ENCODE measurements around the gene PSTPIP1. TPM values are rescaled to one million over a fixed set of nuclear protein-coding genes. Genes with fewer than 3 reads are reported as not detected.

PSTPIP1 gene
- total and polyA plus RNA-seq, 9 of the 15 experiments (the other 6 are each of a cell fraction or from before 2014, with no cell fraction given): not detected

- CTCF ChIA-PET (ENCODE audit: low intra/inter-chr PET ratio): no interaction called here
- Histone ChIP-seq H3K27ac (ENCODE audit: extremely low read depth, low read depth, low read length) (no peak overlapping the region), H3K9ac (ENCODE audit: insufficient read depth in 1 of 2, low read depth in 2 of 2, low read length in 2 of 2) (no peak overlapping the region), H3K36me3 (ENCODE audit: control insufficient read depth, insufficient read depth, low read length) (peaks cover 55% of the 10 kb centered on the region; the same call in 1 of the 3 replicates), H4K20me1 (replicated peaks; ENCODE audit: control insufficient read depth, insufficient read depth, low read length) (no peaks in the 10 kb centered on the region; the same call in 1 of the 2 replicates), H3K9me3 (replicated peaks; ENCODE audit: control insufficient read depth, insufficient read depth, low read depth, low read length) (no peaks in the 10 kb centered on the region), H2AFZ (ENCODE audit: low read depth, low read length) (no peak overlapping the region), H3K4me1 (replicated peaks in 1 of 2; ENCODE audit: control insufficient read depth in 2 of 2, insufficient read depth in 2 of 2, low read length in 2 of 2) (no peaks in the 10 kb centered on the region), H3K4me2 (ENCODE audit: insufficient read depth, low read length) (no peak overlapping the region), H3K9me1 (ENCODE audit: control insufficient read depth, insufficient read depth, low read length) (no peaks in the 10 kb centered on the region), H3K27me3 (ENCODE audit: control insufficient read depth in 2 of 2, insufficient read depth in 2 of 2, low read length in 2 of 2) (no peaks in the 10 kb centered on the region), H3K79me2 (ENCODE audit: control insufficient read depth, insufficient read depth, low read length) (no peaks in the 10 kb centered on the region), H3K4me3 (no peak overlapping the region)
- intact Hi-C loops (cut with micrococcal nuclease): no loop called here
- POLR2A ChIA-PET: interaction anchor here (0.7 to 1.5 kb wide), 4 partner anchors 9 to 18 kb away, joined by 3 to 5 read pairs (median 4); no protein-coding TSS in a partner anchor
- ATAC-seq (no peak), FAIRE-seq (no peak), DNase-seq (ENCODE audit: extremely low read depth in 1 of 4, low spot score in 3 of 4) (no peak)
- in situ Hi-C loops (cut with MboI): no loop called here
- no TSS peak for BruUV-seq (replicated peaks)
- no peak for TF ChIP-seq FOXA3 (CRISPR knock-in tag; conservative IDR thresholded peaks at IDR 0.05 in 1 of 2, IDR thresholded peaks at IDR 0.05 in 1 of 2)
- no peak for TF ChIP-seq KLF16 (IDR thresholded peaks at IDR 0.05)
- no peak for TF ChIP-seq FOXJ3 (CRISPR knock-in tag; IDR thresholded peaks at IDR 0.05)
- TF ChIP-seq IFI16 (CRISPR knock-in tag; IDR thresholded peaks at IDR 0.05): no peak
- TF ChIP-seq ZNF408 (CRISPR knock-in tag; IDR thresholded peaks at IDR 0.05; ENCODE audit: low read depth): no peak
- no peak for TF ChIP-seq NONO (IDR thresholded peaks at IDR 0.05; ENCODE audit: low read depth in 2 of 2, low read length in 1 of 2)
- no peak for TF ChIP-seq MAX (CRISPR knock-in tag; IDR thresholded peaks at IDR 0.05)
- TF ChIP-seq RHOXF2B (CRISPR knock-in tag; conservative IDR thresholded peaks at IDR 0.05): no peak
- TF ChIP-seq NR4A1 (CRISPR knock-in tag; IDR thresholded peaks at IDR 0.05): no peak
- no peak for TF ChIP-seq NR4A1 (tag; IDR thresholded peaks at IDR 0.05)
- TF ChIP-seq ZNF518B (CRISPR knock-in tag; IDR thresholded peaks at IDR 0.05): no peak
- WGBS (ENCODE audit: insufficient coverage, low coverage, missing lambda C conversion rate): 85% methylated on average over 2 of the region's 2 CpGs
Measured at GRCh38 chr15:76945494-76946093, 49.3 kb upstream of the PSTPIP1 start.

Measured in K562 (cell line).